Heart left ventricle (tissue), 16 donors: ENCODE data around the gene ILDR2. TPM values are rescaled to one million over a fixed set of nuclear protein-coding genes. Genes with fewer than 3 reads are reported as not detected.

Experiments
- ATAC-seq, 4 donors: fragments of 200-7000 bp; cut with Tn5 transposase; one replicate each; pipeline ENCODE4 v1.9.1; 2020 to 2022; ENCODE audit warnings: moderate library complexity in 4 of 4, mild to moderate bottlenecking in 3 of 4, moderate number of reproducible peaks in 1 of 4
- DNase-seq, 5 donors: peaks; one replicate each; pipeline ENCODE4 v3.0.0-alpha.2; 2020
- H3K27ac ChIP-seq, 12 donors: fragments of 200-600 bp; sonication (generic) in 4 of 12; one replicate each; pipeline versions ENCODE4 v1.5.0 to v1.8.0; 2016 to 2022; ENCODE audit warnings: mild to moderate bottlenecking in 2 of 12
- H3K27me3 ChIP-seq, 9 donors: fragments of 200-600 bp; sonication (generic) in 2 of 9; one replicate each; pipeline versions ENCODE4 v1.5.1 to v1.8.0; 2016 to 2022; ENCODE audit warnings: mild to moderate bottlenecking in 3 of 9
- H3K36me3 ChIP-seq, 9 donors: fragments of 200-600 bp; sonication (generic) in 2 of 9; one replicate each; pipeline versions ENCODE4 v1.5.0 to v1.8.0; 2018 to 2022; ENCODE audit warnings: mild to moderate bottlenecking in 2 of 9
- H3K4me1 ChIP-seq, 12 donors: fragments of 200-600 bp; sonication (generic) in 4 of 12; one replicate each; pipeline versions ENCODE4 v1.5.0 to v1.8.0; 2016 to 2022; ENCODE audit warnings: mild to moderate bottlenecking in 3 of 12
- H3K4me3 ChIP-seq, 12 donors: fragments of 200-600 bp; sonication (generic) in 4 of 12; one replicate each; pipeline versions ENCODE4 v1.5.0 to v1.8.0; 2017 to 2022; ENCODE audit warnings: mild to moderate bottlenecking in 9 of 12, moderate library complexity in 4 of 12
- H3K9me3 ChIP-seq, 12 donors: fragments of 200-600 bp; sonication (generic) in 4 of 12; one replicate each; pipeline versions ENCODE4 v1.5.0 to v1.8.0; 2016 to 2022; ENCODE audit warnings: mild to moderate bottlenecking in 1 of 12
- CTCF ChIP-seq, 12 donors: fragments of 200-600 bp; sonication (generic) in 4 of 12; IDR thresholded peaks; one replicate each; pipeline versions ENCODE4 v1.5.0 to v1.8.0; 2018 to 2022; ENCODE audit warnings: antibody characterized with exemption in 12 of 12, mild to moderate bottlenecking in 5 of 12
- POLR2A ChIP-seq, 2 donors: fragments of 450-650 bp; IDR thresholded peaks; one replicate each; pipeline ENCODE4 v1.6.1; 2017; ENCODE audit warnings: antibody characterized with exemption in 2 of 2, mild to moderate bottlenecking in 2 of 2, moderate library complexity in 2 of 2
- WGBS, 4 donors: extraction: QIAGEN DNeasy Blood & Tissue Kit in 2 of 4; methylation state at CpG; one replicate each; pipeline versions ENCODE4 v1.1.5 to v1.1.7; 2013 to 2018; 5-methylcytosine and 5-hydroxymethylcytosine counted together
- intact Hi-C, 10 donors: fragments of 100-400 bp; cut with DNase I; formaldehyde crosslinking; loops; one replicate each; pipeline versions ENCODE4 v1.11.1 to v1.14.2; 2022
- polyA plus RNA-seq, 2 donors: library from polyadenylated mRNA; stranded (reverse); fragments of 200-250 nt; gene quantifications; one replicate each; pipeline ENCODE4 v1.2.3, GENCODE V29; 2013
- total RNA-seq, 9 donors: library from RNA; depleted of rRNA in 2 of 9; stranded (reverse); fragments of >200 nt in 2 of 9; fragmentation: NEBNext Ultra II Directional in 3 of 9; extraction: Animal tissue kit (Norgen Biotek cat#: 25700) in 3 of 9; gene quantifications; one replicate each; pipeline versions ENCODE4 v1.1.0 to v1.2.4, GENCODE V29; 2016 to 2023
- donor health status: ischemic (EF 13 %, LVEDD 7.1; RV severe dilation, severe dysfunction).
- donor health status: healthy with polysubstance abuse.
- donor health status: DM: no; HTN: yes; CAD: no.
- donor health status: DM: no; HTN: no; CAD: no.
- donor health status: ischemic (EF 25% LVEDD 6.9; RV normal size, moderate dysfunction).
- donor health status: ischemic (EF 25% LVEDD 5.7; RV mildly dilated, moderate dysfunction).
- donor health status: healthy.
- donor health status: DM: yes; HTN: yes; CAD: no.
- donor health status: ischemic (EF 35%, LVEDD 5.7; RV mildly dilated, moderate dysfunction).
- donor health status: nonischemic (EF 11% LVEDD 7.7; RV severe dilation, severe dysfunction).
- donor health status: DM: yes; HTN: yes; CAD: no.
- donor health status: PGD.
- donor health status: ischemic (EF 29% LVEDD 5.4; RV normal size, mild dysfunction).
- donor health status: nonischemic (EF 23%, LVEDD 6.1; RV moderate dilation, normal function).

ILDR2 gene
- total and polyA plus RNA-seq, 11 donors, result 0.84 to 12.4 (median 5.8) TPM

GRCh38 chr1:166859597-166859996, 115.7 kb downstream of the ILDR2 start:
- H3K4me3 ChIP-seq, result no peak overlapping the region
- H3K27ac ChIP-seq, result no peak overlapping the region
- intact Hi-C loops, result no loop called here
- no peaks in the 10 kb centered on the region for H3K27me3 ChIP-seq
- H3K36me3 ChIP-seq, result peaks cover 0 to 99% (median 95%) of the 10 kb centered on the region in 9 donors
- 69 to 80% (median 75%) methylated on average over 5 of the region's 5 CpGs for WGBS, 4 donors
- DNase-seq (no peak), ATAC-seq (peak in 2 of 4 donors; percentile 22 to 34)
- H3K4me1 ChIP-seq, result peaks cover 0 to 14% (median 0%) of the 10 kb centered on the region in 12 donors
- no peaks in the 10 kb centered on the region for H3K9me3 ChIP-seq
- TF ChIP-seq CTCF (IDR thresholded peaks at IDR 0.05) (no peak), POLR2A (IDR thresholded peaks at IDR 0.05) (no peak)

GRCh38 chr1:166858726-166859419, 116.5 kb downstream of the ILDR2 start:
- intact Hi-C loops, result no loop called here
- TF ChIP-seq CTCF (IDR thresholded peaks at IDR 0.05) (no peak), POLR2A (IDR thresholded peaks at IDR 0.05) (no peak)
- peaks cover 0 to 99% (median 95%) of the 10 kb centered on the region in 9 donors for H3K36me3 ChIP-seq
- no peak overlapping the region for H3K4me3 ChIP-seq
- DNase-seq (no peak), ATAC-seq (peak in 1 of 4 donors; percentile 40)
- no peaks in the 10 kb centered on the region for H3K9me3 ChIP-seq
- peak overlapping the region in 1 of 12 donors; percentile 12 for H3K27ac ChIP-seq
- no peaks in the 10 kb centered on the region for H3K27me3 ChIP-seq
- peaks cover 0 to 14% (median 0%) of the 10 kb centered on the region in 12 donors for H3K4me1 ChIP-seq
- 64 to 85% (median 73%) methylated on average over 7 of the region's 7 CpGs for WGBS, 4 donors

Other genes with a start within 250 kb of the ILDR2 start
- 10 to 100 TPM; 12.1 to 20.8 (median 16.6) TPM for gene POGK, start 136.1 kb downstream of the ILDR2 start, total RNA-seq
- 1 to 10 TPM; 6.0 to 9.9 TPM for gene POGK, start 136.1 kb downstream of the ILDR2 start, polyA plus RNA-seq
- 10 to 100 TPM in 3 of 9 donors, 1 to 10 TPM in 6; 7.2 to 10.8 (median 9.3) TPM for gene TADA1, start 99.3 kb downstream of the ILDR2 start, total RNA-seq
- 1 to 10 TPM; 5.6 to 9.4 TPM for gene TADA1, start 99.3 kb downstream of the ILDR2 start, polyA plus RNA-seq
- gene MAEL, start 13.7 kb upstream of the ILDR2 start, total RNA-seq, result 1 to 10 TPM; 1.6 to 6.8 (median 3.4) TPM
- gene MAEL, start 13.7 kb upstream of the ILDR2 start, polyA plus RNA-seq, result 1 to 10 TPM in 1 of 2 donors, under 1 TPM in 1; 0.62 to 1.5 TPM
- 1 to 10 TPM in 5 of 9 donors, under 1 TPM in 3, not detected in 1; 0.50 to 3.6 (median 1.4) TPM for gene GPA33, start 114.8 kb upstream of the ILDR2 start, total RNA-seq
- gene GPA33, start 114.8 kb upstream of the ILDR2 start, polyA plus RNA-seq, result under 1 TPM; 0.15 to 0.88 TPM
- 100 to 1,000 TPM; 108 to 329 (median 163) TPM for gene STYXL2, start 118.5 kb upstream of the ILDR2 start, total RNA-seq
- 10 to 100 TPM; 55.0 to 77.1 TPM for gene STYXL2, start 118.5 kb upstream of the ILDR2 start, polyA plus RNA-seq
- gene POU2F1, start 245.3 kb upstream of the ILDR2 start, total RNA-seq, result 10 to 100 TPM in 3 of 9 donors, 1 to 10 TPM in 6; 6.6 to 13.4 (median 9.7) TPM
- 1 to 10 TPM; 2.4 to 3.6 TPM for gene POU2F1, start 245.3 kb upstream of the ILDR2 start, polyA plus RNA-seq